Cardiac fibroblast (primary cell): Measurements from ENCODE around the gene RPN1.

ENCODE experiments used
- DNase-seq, 2 donors: peaks; one replicate each; pipeline versions ENCODE4 v3.0.0 to v3.0.0-alpha.2; 2010; ENCODE audit warnings: low read depth in 2 of 2
- H3K4me3 ChIP-seq, 2 donors: replicated peaks in 1 of 2; 1 replicate in 1 of 2; 2 replicates in 1 of 2; pipeline ENCODE4 v1.5.1; 2011; ENCODE audit warnings: low read depth in 2 of 2, low read length in 2 of 2, mild to moderate bottlenecking in 2 of 2, moderate library complexity in 1 of 2
- TF ChIP-seq, protein P1 (sequence below): IDR thresholded peaks from one replicate; pipeline ENCODE4 v1.5.1; 2011; ENCODE audit warnings: low read depth, mild to moderate bottlenecking, low read length, inconsistent platforms

RPN1 gene

DNA sequence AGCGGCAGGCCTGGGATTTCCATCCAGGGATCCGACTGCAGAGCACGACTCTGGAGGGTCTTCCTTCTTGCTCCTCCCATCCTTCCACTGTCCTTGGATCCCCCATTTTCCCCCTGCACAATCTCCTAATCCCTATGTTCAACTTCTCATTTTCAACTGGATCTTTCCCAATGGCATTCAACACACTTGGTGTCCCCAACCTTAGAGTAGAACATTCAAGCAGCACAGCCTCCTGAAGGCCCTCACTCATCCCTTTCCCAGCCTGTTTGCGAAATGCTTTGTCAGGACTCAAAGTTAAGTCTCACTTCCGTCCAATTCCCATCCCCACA lies 32.3 kb downstream of the RPN1 start:
- TF ChIP-seq, protein P1, sequence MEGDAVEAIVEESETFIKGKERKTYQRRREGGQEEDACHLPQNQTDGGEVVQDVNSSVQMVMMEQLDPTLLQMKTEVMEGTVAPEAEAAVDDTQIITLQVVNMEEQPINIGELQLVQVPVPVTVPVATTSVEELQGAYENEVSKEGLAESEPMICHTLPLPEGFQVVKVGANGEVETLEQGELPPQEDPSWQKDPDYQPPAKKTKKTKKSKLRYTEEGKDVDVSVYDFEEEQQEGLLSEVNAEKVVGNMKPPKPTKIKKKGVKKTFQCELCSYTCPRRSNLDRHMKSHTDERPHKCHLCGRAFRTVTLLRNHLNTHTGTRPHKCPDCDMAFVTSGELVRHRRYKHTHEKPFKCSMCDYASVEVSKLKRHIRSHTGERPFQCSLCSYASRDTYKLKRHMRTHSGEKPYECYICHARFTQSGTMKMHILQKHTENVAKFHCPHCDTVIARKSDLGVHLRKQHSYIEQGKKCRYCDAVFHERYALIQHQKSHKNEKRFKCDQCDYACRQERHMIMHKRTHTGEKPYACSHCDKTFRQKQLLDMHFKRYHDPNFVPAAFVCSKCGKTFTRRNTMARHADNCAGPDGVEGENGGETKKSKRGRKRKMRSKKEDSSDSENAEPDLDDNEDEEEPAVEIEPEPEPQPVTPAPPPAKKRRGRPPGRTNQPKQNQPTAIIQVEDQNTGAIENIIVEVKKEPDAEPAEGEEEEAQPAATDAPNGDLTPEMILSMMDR: no peak
- DNase-seq: no peak
- peak overlapping the region; percentile 71 to 88 for H3K4me3 ChIP-seq

DNA sequence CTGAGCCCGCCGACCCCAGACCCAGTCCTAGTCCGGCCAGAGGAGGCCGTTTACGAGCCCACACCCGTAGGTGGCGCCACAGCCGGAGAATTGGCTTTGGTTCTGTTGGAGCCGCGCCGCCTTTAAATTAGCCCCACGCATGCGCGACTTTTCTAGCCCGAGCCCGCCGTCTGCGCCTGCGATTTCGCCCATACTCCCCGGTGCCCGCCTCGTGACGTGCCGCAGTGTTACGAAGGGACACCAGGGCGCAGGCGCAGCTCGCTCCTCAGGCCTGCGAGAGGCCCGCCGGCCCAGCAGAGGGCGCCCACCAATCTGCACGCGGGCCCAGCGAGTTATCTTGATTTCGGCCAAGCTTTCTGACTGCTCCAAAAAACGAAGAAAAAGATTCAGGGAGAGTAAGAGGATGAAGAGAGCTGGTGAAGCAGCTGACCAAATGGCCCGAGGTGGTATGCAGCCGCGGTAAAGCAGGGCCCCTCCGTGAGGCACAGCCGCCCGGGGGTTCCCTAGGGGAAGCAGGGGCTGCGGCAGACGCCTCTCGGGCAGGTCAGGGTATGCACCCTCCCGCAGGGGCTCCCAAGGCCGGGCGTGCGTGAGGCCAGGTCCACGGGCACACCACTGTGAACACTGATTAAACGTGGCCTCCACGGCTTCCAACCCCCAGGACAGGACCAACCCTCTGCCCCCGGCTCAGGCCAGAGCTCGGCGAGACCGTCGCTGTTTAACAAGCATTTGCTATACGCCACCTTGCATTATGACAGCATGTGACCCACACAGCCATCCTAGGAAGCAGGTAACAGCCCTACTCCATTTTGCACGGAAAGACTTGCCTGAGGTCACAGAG lies 32.8 kb downstream of the RPN1 start:
- DNase-seq: peak; percentile 96 to 98
- TF ChIP-seq, protein P1: peak; percentile 79
- peak overlapping the region; percentile 71 to 88 for H3K4me3 ChIP-seq

DNA sequence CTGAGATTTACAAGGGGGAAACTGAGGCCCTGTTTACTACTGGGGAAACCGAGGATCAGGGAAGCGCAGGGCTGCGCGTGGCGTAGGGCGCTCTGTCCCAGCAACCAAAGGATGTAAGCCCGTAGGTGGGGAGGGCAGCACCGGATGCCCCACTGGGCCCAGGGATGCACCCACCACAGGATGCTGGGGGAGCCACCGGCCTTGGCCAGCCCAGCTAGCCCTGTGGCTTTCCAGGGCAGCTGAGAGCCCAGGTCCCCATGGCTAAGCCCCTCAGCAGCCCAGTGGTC lies 33.4 kb downstream of the RPN1 start:
- TF ChIP-seq, protein P1: no peak
- H3K4me3 ChIP-seq: peak overlapping the region in 1 of 2 donors; percentile 88
- no peak for DNase-seq

DNA sequence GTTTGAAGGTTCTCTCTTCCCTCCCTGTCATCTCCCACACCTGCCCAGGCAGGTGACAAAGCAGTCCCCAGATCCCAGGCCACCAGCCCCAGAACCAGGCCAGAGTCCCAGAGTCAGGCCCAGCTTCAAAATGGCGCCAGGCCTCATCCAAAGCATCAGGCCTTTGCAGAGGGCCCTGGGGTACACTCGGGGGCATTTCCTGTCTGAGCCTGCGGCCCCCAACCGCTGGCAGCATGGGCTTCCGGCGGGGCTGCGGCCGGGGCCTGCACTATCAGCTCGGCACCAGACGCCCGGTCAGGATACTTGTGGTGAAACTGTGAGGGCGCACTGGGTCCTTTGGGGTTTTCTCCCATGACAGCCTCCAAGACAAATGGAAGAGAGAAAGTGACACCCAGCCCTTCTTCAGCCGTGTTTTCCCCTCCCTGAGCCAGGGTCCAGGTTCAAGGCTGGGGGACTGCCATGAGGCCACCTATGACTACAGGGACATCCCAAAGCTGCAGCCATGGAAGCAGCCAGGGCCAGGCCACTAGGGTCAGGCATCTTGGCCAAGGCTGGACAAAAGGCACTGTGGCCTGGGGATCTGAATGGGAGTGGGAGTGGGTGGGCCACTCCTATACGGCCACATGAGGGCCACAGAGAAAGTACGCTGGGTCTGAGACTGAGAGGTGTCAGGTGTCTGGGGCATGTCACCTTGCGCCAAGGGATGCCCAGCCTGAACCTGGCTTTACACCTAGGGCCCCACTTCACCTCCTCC lies 33.9 kb downstream of the RPN1 start:
- TF ChIP-seq, protein P1: no peak
- H3K4me3 ChIP-seq: no peak overlapping the region

DNA sequence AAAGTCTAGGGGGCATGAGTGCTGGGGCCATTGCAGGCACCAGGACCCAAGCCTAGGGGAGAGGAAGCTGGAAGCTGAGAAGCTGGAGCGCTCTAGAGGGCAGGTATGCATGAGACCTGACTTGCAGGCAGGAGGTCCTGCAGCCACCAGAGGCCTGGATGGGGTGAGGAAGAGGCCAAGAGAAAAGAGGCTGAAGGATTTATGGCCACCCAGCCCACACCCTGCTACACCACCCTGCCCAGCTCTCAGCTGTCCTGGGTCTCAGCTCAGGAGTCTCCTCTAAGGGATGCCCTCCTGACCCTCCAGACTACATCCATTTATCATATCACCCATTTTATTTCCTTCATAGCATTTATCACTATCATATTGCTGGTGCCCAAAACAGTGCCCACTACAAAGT lies 36.5 kb downstream of the RPN1 start:
- H3K4me3 ChIP-seq: no peak overlapping the region
- TF ChIP-seq, protein P1: no peak

More for the DNA sequence above, 33.9 kb downstream of the RPN1 start:
- no peak for DNase-seq

DNA sequence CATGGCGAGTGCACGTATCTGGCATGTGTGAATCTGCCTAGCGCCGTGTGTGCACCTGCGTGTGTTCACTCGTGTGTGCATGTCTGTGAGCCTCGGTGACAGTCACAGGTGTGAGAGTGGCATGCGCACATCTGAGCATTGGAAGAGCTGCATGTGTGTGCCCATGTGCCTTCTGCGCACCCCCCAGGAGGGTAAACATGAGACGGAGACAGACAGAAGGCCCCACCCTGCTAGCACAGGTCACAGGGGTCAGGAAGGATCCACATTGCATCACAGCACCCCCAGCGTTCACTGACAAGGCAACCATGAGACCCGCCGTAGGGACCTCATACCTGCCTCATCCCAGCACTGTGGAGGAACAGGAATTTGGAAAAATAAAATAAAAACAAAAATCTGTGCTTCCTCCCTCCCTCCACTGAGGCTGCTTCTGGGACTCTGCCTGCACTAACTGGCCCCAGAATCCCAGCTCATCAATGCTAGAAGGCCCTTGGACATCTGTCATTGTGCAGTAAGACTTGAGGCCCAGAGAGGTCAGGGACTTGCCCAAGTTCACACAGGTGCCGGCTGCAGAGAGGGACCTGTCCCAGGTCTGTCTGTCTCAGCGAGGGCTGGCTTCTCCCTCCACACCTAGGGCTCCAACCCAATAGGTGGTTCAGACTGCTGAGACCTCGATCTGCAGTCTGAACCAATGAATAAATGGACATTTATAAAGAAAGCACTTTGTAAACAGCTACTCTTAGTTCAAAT lies 37.4 kb downstream of the RPN1 start:
- no peak overlapping the region for H3K4me3 ChIP-seq
- TF ChIP-seq, protein P1: no peak
- DNase-seq: no peak

More for the DNA sequence above, 36.5 kb downstream of the RPN1 start:
- DNase-seq: no peak
